Activated T-cell treated with anti-CD3 and anti-CD28 coated beads, Interleukin-2, amount 50 U/mL, for 24 hours (primary cell): ENCODE data around the gene SMIM32.

Experiments used
- DNase-seq: peaks from one replicate; pipeline ENCODE4 v3.0.0-alpha.2; 2020
- H3K27ac Mint-ChIP-seq: 2 replicates; pipeline ENCODE4 v1.8.0; 2020; ENCODE audit warnings: mild to moderate bottlenecking, mixed read lengths
- H3K27me3 Mint-ChIP-seq: 2 replicates; pipeline ENCODE4 v1.8.0; 2020; ENCODE audit warnings: mixed read lengths
- H3K36me3 Mint-ChIP-seq: 2 replicates; pipeline ENCODE4 v1.8.0; 2020; ENCODE audit warnings: low read depth, mixed read lengths
- H3K4me1 Mint-ChIP-seq: 2 replicates; pipeline ENCODE4 v1.8.0; 2020; ENCODE audit warnings: low read depth, mixed read lengths
- H3K4me3 Mint-ChIP-seq: 2 replicates; pipeline ENCODE4 v1.8.0; 2020; ENCODE audit warnings: mild to moderate bottlenecking, moderate library complexity, mixed read lengths
- H3K9me3 Mint-ChIP-seq: 2 replicates; pipeline ENCODE4 v1.8.0; 2020; ENCODE audit warnings: mixed read lengths

SMIM32 gene

GRCh38 chr5:136200130-136200529 is 7.2 kb upstream of the SMIM32 start:
- H3K4me3 Mint-ChIP-seq, result no peak overlapping the region
- DNase-seq, result no peak
- no peaks in the 10 kb centered on the region for H3K4me1 Mint-ChIP-seq
- H3K9me3 Mint-ChIP-seq, result no peaks in the 10 kb centered on the region
- no peaks in the 10 kb centered on the region for H3K36me3 Mint-ChIP-seq
- peaks cover 30% of the 10 kb centered on the region for H3K27me3 Mint-ChIP-seq
- no peak overlapping the region for H3K27ac Mint-ChIP-seq

- H3K9me3 Mint-ChIP-seq, result no peaks in the 10 kb centered on the region
- no peak for DNase-seq
- no peak overlapping the region for H3K4me3 Mint-ChIP-seq
- H3K27me3 Mint-ChIP-seq, result peaks cover 37% of the 10 kb centered on the region
- H3K27ac Mint-ChIP-seq, result no peak overlapping the region
- no peaks in the 10 kb centered on the region for H3K4me1 Mint-ChIP-seq
- no peaks in the 10 kb centered on the region for H3K36me3 Mint-ChIP-seq
Measured at GRCh38 chr5:136199408-136199807, 6.4 kb upstream of the SMIM32 start.

GRCh38 chr5:136198453-136198852 is 5.5 kb upstream of the SMIM32 start:
- Mint-ChIP-seq H3K36me3 (no peaks in the 10 kb centered on the region), H3K27me3 (peaks cover 39% of the 10 kb centered on the region), H3K27ac (no peak overlapping the region), H3K9me3 (no peaks in the 10 kb centered on the region), H3K4me3 (no peak overlapping the region), H3K4me1 (no peaks in the 10 kb centered on the region)
- no peak for DNase-seq

- no peak for DNase-seq
- Mint-ChIP-seq H3K36me3 (no peaks in the 10 kb centered on the region), H3K27me3 (peaks cover 45% of the 10 kb centered on the region), H3K27ac (no peak overlapping the region), H3K9me3 (no peaks in the 10 kb centered on the region), H3K4me1 (no peaks in the 10 kb centered on the region), H3K4me3 (no peak overlapping the region)
Measured at GRCh38 chr5:136197462-136198142, 4.6 kb upstream of the SMIM32 start.

GRCh38 chr5:136195971-136196820 is 3.2 kb upstream of the SMIM32 start:
- Mint-ChIP-seq H3K27me3 (peaks cover 54% of the 10 kb centered on the region), H3K27ac (no peak overlapping the region), H3K4me3 (no peak overlapping the region), H3K4me1 (no peaks in the 10 kb centered on the region), H3K36me3 (no peaks in the 10 kb centered on the region), H3K9me3 (no peaks in the 10 kb centered on the region)
- no peak for DNase-seq

GRCh38 chr5:136194576-136194975 is 1.6 kb upstream of the SMIM32 start:
- H3K9me3 Mint-ChIP-seq, result no peaks in the 10 kb centered on the region
- no peaks in the 10 kb centered on the region for H3K4me1 Mint-ChIP-seq
- DNase-seq, result no peak
- H3K4me3 Mint-ChIP-seq, result no peak overlapping the region
- H3K27ac Mint-ChIP-seq, result no peak overlapping the region
- no peaks in the 10 kb centered on the region for H3K36me3 Mint-ChIP-seq
- H3K27me3 Mint-ChIP-seq, result peaks cover 66% of the 10 kb centered on the region

GRCh38 chr5:136193322-136193935 is 467 bp upstream of the SMIM32 start:
- Mint-ChIP-seq H3K36me3 (no peaks in the 10 kb centered on the region), H3K27me3 (peaks cover 70% of the 10 kb centered on the region), H3K4me1 (no peaks in the 10 kb centered on the region), H3K4me3 (no peak overlapping the region), H3K9me3 (no peaks in the 10 kb centered on the region), H3K27ac (no peak overlapping the region)
- no peak for DNase-seq

GRCh38 chr5:136192015-136192525 is 892 bp downstream of the SMIM32 start:
- H3K4me3 Mint-ChIP-seq, result no peak overlapping the region
- no peaks in the 10 kb centered on the region for H3K4me1 Mint-ChIP-seq
- H3K9me3 Mint-ChIP-seq, result no peaks in the 10 kb centered on the region
- no peak for DNase-seq
- peaks cover 67% of the 10 kb centered on the region for H3K27me3 Mint-ChIP-seq
- no peaks in the 10 kb centered on the region for H3K36me3 Mint-ChIP-seq
- H3K27ac Mint-ChIP-seq, result no peak overlapping the region

- peaks cover 63% of the 10 kb centered on the region for H3K27me3 Mint-ChIP-seq
- DNase-seq, result no peak
- no peaks in the 10 kb centered on the region for H3K36me3 Mint-ChIP-seq
- no peaks in the 10 kb centered on the region for H3K9me3 Mint-ChIP-seq
- no peak overlapping the region for H3K27ac Mint-ChIP-seq
- H3K4me3 Mint-ChIP-seq, result no peak overlapping the region
- no peaks in the 10 kb centered on the region for H3K4me1 Mint-ChIP-seq
Measured at GRCh38 chr5:136191304-136192014, 1.5 kb downstream of the SMIM32 start.

GRCh38 chr5:136190904-136191303 is 2.1 kb downstream of the SMIM32 start:
- no peaks in the 10 kb centered on the region for H3K36me3 Mint-ChIP-seq
- peaks cover 57% of the 10 kb centered on the region for H3K27me3 Mint-ChIP-seq
- no peaks in the 10 kb centered on the region for H3K9me3 Mint-ChIP-seq
- H3K4me3 Mint-ChIP-seq, result no peak overlapping the region
- H3K27ac Mint-ChIP-seq, result no peak overlapping the region
- no peak for DNase-seq
- H3K4me1 Mint-ChIP-seq, result no peaks in the 10 kb centered on the region

GRCh38 chr5:136190091-136190720 is 2.8 kb downstream of the SMIM32 start:
- H3K4me3 Mint-ChIP-seq, result no peak overlapping the region
- no peak for DNase-seq
- no peaks in the 10 kb centered on the region for H3K36me3 Mint-ChIP-seq
- H3K4me1 Mint-ChIP-seq, result no peaks in the 10 kb centered on the region
- H3K9me3 Mint-ChIP-seq, result no peaks in the 10 kb centered on the region
- H3K27me3 Mint-ChIP-seq, result peaks cover 52% of the 10 kb centered on the region
- no peak overlapping the region for H3K27ac Mint-ChIP-seq

GRCh38 chr5:136188859-136189258 is 4.1 kb downstream of the SMIM32 start:
- H3K4me3 Mint-ChIP-seq, result no peak overlapping the region
- H3K27ac Mint-ChIP-seq, result no peak overlapping the region
- no peaks in the 10 kb centered on the region for H3K9me3 Mint-ChIP-seq
- peaks cover 39% of the 10 kb centered on the region for H3K27me3 Mint-ChIP-seq
- DNase-seq, result no peak
- no peaks in the 10 kb centered on the region for H3K36me3 Mint-ChIP-seq
- no peaks in the 10 kb centered on the region for H3K4me1 Mint-ChIP-seq

- no peaks in the 10 kb centered on the region for H3K36me3 Mint-ChIP-seq
- H3K4me1 Mint-ChIP-seq, result no peaks in the 10 kb centered on the region
- no peak overlapping the region for H3K27ac Mint-ChIP-seq
- no peaks in the 10 kb centered on the region for H3K9me3 Mint-ChIP-seq
- DNase-seq, result no peak
- H3K4me3 Mint-ChIP-seq, result no peak overlapping the region
- H3K27me3 Mint-ChIP-seq, result peaks cover 23% of the 10 kb centered on the region
Measured at GRCh38 chr5:136186796-136187195, 6.2 kb downstream of the SMIM32 start.
